A549 (cell line): Measurements from ENCODE around the gene ALDOA. TPM values are rescaled to one million over a fixed set of nuclear protein-coding genes. Genes with fewer than 3 reads are reported as not detected.
A peak's percentile ranks its signal among the peaks of the same experiment; 100 is the strongest.

Source experiments
- ATAC-seq, 2 experiments: fragments of 200-7000 bp in 1 of 2; fragments of >200 bp in 1 of 2; cut with Nextera tagmentation in 1 of 2; cut with Tn5 transposase in 1 of 2; 3 replicates each; pipeline versions ENCODE4 v1.8.0 to v1.9.1; 2018 to 2020; ENCODE audit warnings: mild to moderate bottlenecking in 1 of 2, moderate library complexity in 1 of 2
- CTCF ChIA-PET: fragments of 300-600 bp; sonication (Branson Sonifier 250); formaldehyde crosslinking; extraction: SDS; loops from one replicate; lab custom pipeline; 2021; ENCODE audit warnings: antibody characterized with exemption, inconsistent platforms; lab: Yijun Ruan, JAX
- POLR2A ChIA-PET: fragments of 350-600 bp; formaldehyde crosslinking; extraction: SDS; loops from one replicate; lab custom pipeline; 2021; ENCODE audit warnings: antibody characterized with exemption, inconsistent platforms; lab: Yijun Ruan, JAX
- DNase-seq, 2 experiments: peaks; one replicate each; pipeline versions ENCODE4 v3.0.0 to v3.0.0-alpha.2; 2011 to 2016; ENCODE audit warnings: low read depth in 1 of 2, low spot score in 1 of 2
- FAIRE-seq: peaks from 2 replicates; lab custom pipeline; 2011; peaks lifted over from hg19 to GRCh38; lab: Jason Lieb, UNC
- H3K27ac ChIP-seq, 2 experiments: fragments of >200 bp; sonication (Bioruptor Twin); formaldehyde crosslinking; 3 replicates each; pipeline ENCODE4 v1.5.1; 2016 to 2017
- H3K4me1 ChIP-seq: fragments of >200 bp; sonication (Bioruptor Twin); formaldehyde crosslinking; 3 replicates; pipeline ENCODE4 v1.6.1; 2016
- H3K4me2 ChIP-seq: fragments of >200 bp; sonication (Bioruptor Twin); formaldehyde crosslinking; 3 replicates; pipeline ENCODE4 v1.6.1; 2016
- H3K4me3 ChIP-seq: fragments of >200 bp; sonication (Bioruptor Twin); formaldehyde crosslinking; 3 replicates; pipeline ENCODE4 v1.5.1; 2016
- H3K9me3 ChIP-seq: fragments of >200 bp; sonication (Bioruptor Twin); formaldehyde crosslinking; 3 replicates; pipeline ENCODE4 v1.6.1; 2016
- BCL3 ChIP-seq: fragments of >200 bp; sonication (Bioruptor Twin); formaldehyde crosslinking; IDR thresholded peaks from 3 replicates; pipeline ENCODE4 v1.6.1; 2016
- BHLHE40 ChIP-seq: IDR thresholded peaks from 2 replicates; pipeline ENCODE4 v1.6.1; 2012; ENCODE audit warnings: low read depth, low read length, inconsistent platforms
- CBX8 ChIP-seq: fragments of 200-600 bp; sonication (generic); IDR thresholded peaks from 2 replicates; pipeline ENCODE4 v1.6.1; 2016
- CHD2 ChIP-seq: fragments of 150-350 bp; IDR thresholded peaks from 2 replicates; pipeline ENCODE4 v1.6.1; 2014; ENCODE audit warnings: low read length; ENCODE audit not compliant: partially characterized antibody
- CTCF ChIP-seq: fragments of >200 bp; sonication (Bioruptor Twin); formaldehyde crosslinking; IDR thresholded peaks from 3 replicates; pipeline ENCODE4 v1.5.1; 2016
- E2F6 ChIP-seq: IDR thresholded peaks from 2 replicates; pipeline ENCODE4 v1.6.1; 2012; ENCODE audit warnings: low read depth, borderline replicate concordance
- EHF ChIP-seq: fragments of 250-450 bp; sonication (Bioruptor Pico); IDR thresholded peaks from 2 replicates; pipeline ENCODE4 v1.5.0; 2020; ENCODE audit warnings: mild to moderate bottlenecking
- EHMT2 ChIP-seq: fragments of 200-600 bp; sonication (generic); IDR thresholded peaks from 2 replicates; pipeline ENCODE4 v1.6.1; 2016; ENCODE audit warnings: antibody characterized with exemption, low read depth, mild to moderate bottlenecking, moderate library complexity
- ELK1 ChIP-seq: fragments of 150-350 bp; IDR thresholded peaks from 2 replicates; pipeline ENCODE4 v1.6.1; 2014; ENCODE audit warnings: low read depth, mild to moderate bottlenecking, low read length
- FOSB ChIP-seq: fragments of 250-450 bp; sonication (Bioruptor Pico); IDR thresholded peaks from 2 replicates; pipeline ENCODE4 v1.5.0; 2020; ENCODE audit warnings: mild to moderate bottlenecking, moderate library complexity
- FOSL2 ChIP-seq, 2 experiments: fragments of 450-650 bp in 1 of 2; fragments of >200 bp in 1 of 2; sonication (Bioruptor Twin) in 1 of 2; formaldehyde crosslinking; IDR thresholded peaks; 2 replicates each; pipeline versions ENCODE4 v1.5.0 to v1.6.1; 2016 to 2020; ENCODE audit warnings: mild to moderate bottlenecking in 1 of 2, moderate library complexity in 1 of 2
- HES2 ChIP-seq: fragments of >200 bp; sonication (Bioruptor Twin); formaldehyde crosslinking; IDR thresholded peaks from 2 replicates; pipeline ENCODE4 v1.6.1; 2016
- HEYL ChIP-seq: fragments of 250-450 bp; sonication (Bioruptor Pico); IDR thresholded peaks from 2 replicates; pipeline ENCODE4 v1.8.0; 2021; ENCODE audit warnings: mild to moderate bottlenecking, moderate library complexity
- HOXB5 ChIP-seq: fragments of 250-450 bp; sonication (Bioruptor Pico); IDR thresholded peaks from 2 replicates; pipeline ENCODE4 v1.5.0; 2020; ENCODE audit warnings: mild to moderate bottlenecking, moderate library complexity
- JUN ChIP-seq, 2 experiments: fragments of >200 bp; sonication (Bioruptor Twin); formaldehyde crosslinking; IDR thresholded peaks; 2 replicates in 1 of 2; 3 replicates in 1 of 2; pipeline ENCODE4 v1.6.1; 2016 to 2017
- JUNB ChIP-seq: fragments of >200 bp; sonication (Bioruptor Twin); formaldehyde crosslinking; IDR thresholded peaks from 2 replicates; pipeline ENCODE4 v1.6.1; 2016
- KDM1A ChIP-seq: fragments of 200-600 bp; sonication (generic); IDR thresholded peaks from 2 replicates; pipeline ENCODE4 v1.6.1; 2016; ENCODE audit warnings: low read depth, mild to moderate bottlenecking
- MAX ChIP-seq: IDR thresholded peaks from 2 replicates; pipeline ENCODE4 v1.6.1; 2012
- MAZ ChIP-seq: fragments of 150-350 bp; IDR thresholded peaks from 2 replicates; pipeline ENCODE4 v1.6.1; 2014; ENCODE audit warnings: antibody characterized with exemption, low read depth, low read length, borderline replicate concordance
- MYC ChIP-seq: IDR thresholded peaks from 2 replicates; pipeline ENCODE4 v1.6.1; 2012; ENCODE audit warnings: mild to moderate bottlenecking, inconsistent platforms, low read length, improper control_type of control experiment, borderline replicate concordance
- NPAS2 ChIP-seq: fragments of 250-450 bp; sonication (Bioruptor Pico); IDR thresholded peaks from 2 replicates; pipeline ENCODE4 v1.8.0; 2022; ENCODE audit warnings: mild to moderate bottlenecking, moderate library complexity, borderline replicate concordance
- NR3C1 ChIP-seq: fragments of >200 bp; sonication (Bioruptor Twin); formaldehyde crosslinking; IDR thresholded peaks from 3 replicates; pipeline ENCODE4 v1.6.1; 2017
- POLR2AphosphoS2 ChIP-seq: conservative IDR thresholded peaks from 2 replicates; pipeline ENCODE4 v1.6.1; 2012; ENCODE audit warnings: low read length, improper control_type of control experiment, inconsistent platforms
- RAD21 ChIP-seq, 2 experiments: fragments of >200 bp in 1 of 2; sonication (Bioruptor Twin) in 1 of 2; formaldehyde crosslinking in 1 of 2; IDR thresholded peaks in 1 of 2; conservative IDR thresholded peaks in 1 of 2; 2 replicates in 1 of 2; 3 replicates in 1 of 2; pipeline ENCODE4 v1.6.1; 2012 to 2018; ENCODE audit warnings: inconsistent platforms in 1 of 2
- RARB ChIP-seq: fragments of 250-450 bp; sonication (Bioruptor Pico); IDR thresholded peaks from 2 replicates; pipeline ENCODE4 v1.8.0; 2021; ENCODE audit warnings: mild to moderate bottlenecking, moderate library complexity
- SMC3 ChIP-seq: fragments of >200 bp; sonication (Bioruptor Twin); formaldehyde crosslinking; IDR thresholded peaks from 3 replicates; pipeline ENCODE4 v1.6.1; 2018; ENCODE audit warnings: inconsistent platforms
- USF2 ChIP-seq: fragments of 450-650 bp; IDR thresholded peaks from 2 replicates; pipeline ENCODE4 v1.6.1; 2014; ENCODE audit warnings: antibody characterized with exemption
- WGBS: methylation state at CpG from one replicate; pipeline ENCODE4 v1.1.6; 2017; ENCODE audit errors: missing lambda C conversion rate; 5-methylcytosine and 5-hydroxymethylcytosine counted together
- polyA plus RNA-seq, 4 experiments: library from polyadenylated mRNA; depleted of rRNA in 3 of 4; stranded (reverse); fragments of >200 nt; fragmentation: RNase III in 1 of 4; extraction: RNeasy Plus Mini Kit Qiagen cat#74134 plus additional on column Dnase treatment in 1 of 4; gene quantifications; 2 replicates in 3 of 4; 3 replicates in 1 of 4; pipeline ENCODE4 v1.2.3, GENCODE V29; 2011 to 2017

Gene ALDOA
- polyA plus RNA-seq, 2 of the 4 experiments (the other 2 are of a cell fraction) = 741 to 1,286 TPM

GRCh38 chr16:30112197-30113030, 46.9 kb downstream of the ALDOA start:
- DNase-seq = peak; percentile 83 to 84
- Histone ChIP-seq H3K9me3 (no peaks in the 10 kb centered on the region), H3K4me2 (peak overlapping the region; percentile 31), H3K4me1 (peaks cover 19% of the 10 kb centered on the region), H3K27ac (peak overlapping the region; percentile 5 to 72; a peak in 3 of 6 replicates)
- CTCF ChIA-PET = interaction anchor here (0.6 to 13.1 kb wide), 31 partner anchors 9 to 516 kb away, joined by 3 to 153 read pairs (median 5); partner anchors contain the start of genes DCTPP1, MAPK3, TBX6 and YPEL3
- 39% methylated on average over 21 of the region's 29 CpGs for WGBS
- no peak for FAIRE-seq
- ATAC-seq = peak; percentile 86 to 91
- peak; percentile 76 for TF ChIP-seq SMC3
- TF ChIP-seq BHLHE40 = no peak
- TF ChIP-seq KDM1A = no peak
- TF ChIP-seq CTCF = peak; percentile 83
- TF ChIP-seq CBX8 = no peak
- peak; percentile 42; the same call in 1 of the 2 replicates for TF ChIP-seq MAX
- no peak for TF ChIP-seq FOSL2 (IDR thresholded peaks at IDR 0.05)
- TF ChIP-seq FOSL2 (CRISPR knock-in tag; IDR thresholded peaks at IDR 0.05) = no peak
- TF ChIP-seq RAD21 (conservative IDR thresholded peaks at IDR 0.05 in 1 of 2, IDR thresholded peaks at IDR 0.05 in 1 of 2) = peak; percentile 84 to 85
- no peak for TF ChIP-seq CHD2
- TF ChIP-seq, all 56 proteins: peak for 4
- POLR2A ChIA-PET = interaction anchor here (0.6 kb wide), 1 partner anchor 23 kb away, joined by 3 read pairs; no protein-coding TSS in a partner anchor
- H3K4me3 ChIP-seq = no peak overlapping the region

- 77% methylated on average over 20 of the region's 20 CpGs for WGBS
- FAIRE-seq (no peak), ATAC-seq (peak; percentile 35 to 67), DNase-seq (no peak)
- Histone ChIP-seq H3K4me2 (peak within 1 kb of the TSS; percentile 31), H3K9me3 (no peaks in the 10 kb centered on the region), H3K4me3 (no peak within 1 kb of the TSS), H3K4me1 (peaks cover 19% of the 10 kb centered on the region), H3K27ac (peak within 1 kb of the TSS; percentile 5 to 72; a peak in 3 of 6 replicates)
- no peak for TF ChIP-seq NPAS2
- TF ChIP-seq MYC = no peak
- no peak for TF ChIP-seq ELK1
- TF ChIP-seq HEYL = no peak
- no peak for TF ChIP-seq E2F6
- TF ChIP-seq HES2 = no peak
- TF ChIP-seq HOXB5 (CRISPR knock-in tag) = no peak
- no peak for TF ChIP-seq EHMT2
- TF ChIP-seq USF2 = no peak
- no peak for TF ChIP-seq JUN (IDR thresholded peaks at IDR 0.05)
- TF ChIP-seq FOSB (CRISPR knock-in tag) = no peak
- TF ChIP-seq CHD2 = no peak
- no peak for TF ChIP-seq JUNB
- no peak for TF ChIP-seq NR3C1
- TF ChIP-seq POLR2AphosphoS2 = no peak
- no peak for TF ChIP-seq BCL3
- no peak for TF ChIP-seq MAZ
- TF ChIP-seq EHF (CRISPR knock-in tag) = no peak
- TF ChIP-seq RARB (CRISPR knock-in tag) = no peak
- CTCF ChIA-PET = interaction anchor here (0.6 to 13.1 kb wide), 21 partner anchors 11 to 515 kb away, joined by 3 to 153 read pairs (median 5); partner anchors contain the start of genes DCTPP1, MAPK3, TBX6 and YPEL3
- POLR2A ChIA-PET = interaction anchor here (0.6 kb wide), 1 partner anchor 11 kb away, joined by 3 read pairs; no protein-coding TSS in a partner anchor
Measured at GRCh38 chr16:30113031-30113710, 47.6 kb downstream of the ALDOA start, which contains the start of gene GDPD3. TSS of gene GDPD3 (minus strand) at chr16:30113537. CDS start at chr16:30113478, 59 bp downstream.
